Coronary artery (tissue), 2 donors: ENCODE measurements around the gene HCFC1.

Experiments used
- DNase-seq: peaks from one replicate; pipeline ENCODE4 v3.0.0-alpha.2; 2017; ENCODE audit warnings: low spot score
- H3K27ac ChIP-seq, 2 donors: fragments of 200-600 bp; sonication (generic); one replicate each; pipeline ENCODE4 v1.5.1; 2016 to 2019
- H3K4me3 ChIP-seq: fragments of 200-600 bp; sonication (generic); 2 replicates; pipeline ENCODE4 v1.5.1; 2016; ENCODE audit warnings: mild to moderate bottlenecking, moderate library complexity
- CTCF ChIP-seq: fragments of 200-600 bp; sonication (generic); IDR thresholded peaks from one replicate; pipeline ENCODE4 v1.5.1; 2019; ENCODE audit warnings: antibody characterized with exemption

HCFC1 gene

GRCh38 chrX:153935326-153935851, 36.2 kb downstream of the HCFC1 start:
- no peak for TF ChIP-seq CTCF
- Histone ChIP-seq H3K4me3 (peak overlapping the region; percentile 99), H3K27ac (peak overlapping the region in 1 of 2 donors; percentile 83)
- no peak for DNase-seq

DNA sequence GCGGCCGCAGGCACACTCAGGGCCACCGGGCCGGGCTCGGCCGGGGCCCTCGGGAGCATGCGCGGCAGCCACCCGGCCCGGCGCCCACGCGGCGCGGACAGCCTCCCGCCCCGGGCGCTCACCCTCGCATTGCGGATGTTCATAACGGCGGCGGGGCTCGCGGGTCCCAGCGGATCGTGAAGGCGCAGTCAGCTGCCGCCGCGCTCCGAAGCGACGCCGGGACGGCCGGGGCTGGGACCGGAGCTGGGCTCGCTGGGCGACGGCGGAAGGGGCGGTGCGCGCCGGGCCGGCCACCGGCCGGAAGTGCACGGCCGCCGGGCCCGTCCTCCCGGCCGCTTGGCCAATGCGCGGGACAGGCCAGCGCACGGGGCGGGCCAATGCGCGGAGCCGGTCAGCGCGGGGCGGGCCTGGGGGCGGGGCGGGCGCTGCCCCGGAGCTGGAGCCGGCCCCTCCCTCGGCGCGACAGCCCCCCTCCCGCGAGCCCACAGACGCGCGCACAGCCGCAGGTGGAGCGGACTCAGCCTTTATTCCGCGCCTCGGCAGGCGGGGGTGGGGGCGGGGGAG, 36.8 kb downstream of the HCFC1 start, which contains the start of gene NAA10:
Gene NAA10, minus strand, starts transcription at position 276 of the 564 bp plus-strand sequence. Its CDS starts 133 bp downstream, at position 143.
- Histone ChIP-seq H3K27ac (peak within 1 kb of the TSS in 1 of 2 donors; percentile 83), H3K4me3 (peak within 1 kb of the TSS; percentile 99)
- no peak for TF ChIP-seq CTCF
- DNase-seq, result no peak

- DNase-seq, result no peak
- no peak for TF ChIP-seq CTCF
- H3K4me3 ChIP-seq, result peak overlapping the region; percentile 99
- H3K27ac ChIP-seq, result peak overlapping the region in 1 of 2 donors; percentile 83
These were observed 37.4 kb downstream of the HCFC1 start for GRCh38 chrX:153934148-153934761.

DNA sequence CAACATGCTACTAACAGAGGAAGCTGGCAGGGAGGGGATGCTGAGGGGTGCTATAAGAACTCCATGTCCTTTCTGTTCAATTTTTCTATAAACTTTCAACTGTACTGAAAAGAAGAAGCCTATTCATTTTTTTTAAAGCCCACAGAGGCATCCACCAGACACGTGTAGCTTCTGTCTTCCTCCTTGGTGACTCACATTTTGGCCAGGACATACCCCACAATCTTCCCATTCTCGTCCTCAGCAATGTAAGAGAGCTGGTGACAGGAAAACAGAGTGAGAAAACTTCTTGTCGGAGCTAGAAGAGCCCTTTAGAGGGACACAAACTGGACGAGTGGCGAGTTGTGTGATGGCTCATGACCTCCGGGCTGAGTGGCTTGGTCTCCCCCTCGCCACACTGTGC, 37.9 kb downstream of the HCFC1 start:
- no peak overlapping the region for H3K27ac ChIP-seq
- DNase-seq, result no peak
- H3K4me3 ChIP-seq, result peak overlapping the region; percentile 99
- no peak for TF ChIP-seq CTCF

DNA sequence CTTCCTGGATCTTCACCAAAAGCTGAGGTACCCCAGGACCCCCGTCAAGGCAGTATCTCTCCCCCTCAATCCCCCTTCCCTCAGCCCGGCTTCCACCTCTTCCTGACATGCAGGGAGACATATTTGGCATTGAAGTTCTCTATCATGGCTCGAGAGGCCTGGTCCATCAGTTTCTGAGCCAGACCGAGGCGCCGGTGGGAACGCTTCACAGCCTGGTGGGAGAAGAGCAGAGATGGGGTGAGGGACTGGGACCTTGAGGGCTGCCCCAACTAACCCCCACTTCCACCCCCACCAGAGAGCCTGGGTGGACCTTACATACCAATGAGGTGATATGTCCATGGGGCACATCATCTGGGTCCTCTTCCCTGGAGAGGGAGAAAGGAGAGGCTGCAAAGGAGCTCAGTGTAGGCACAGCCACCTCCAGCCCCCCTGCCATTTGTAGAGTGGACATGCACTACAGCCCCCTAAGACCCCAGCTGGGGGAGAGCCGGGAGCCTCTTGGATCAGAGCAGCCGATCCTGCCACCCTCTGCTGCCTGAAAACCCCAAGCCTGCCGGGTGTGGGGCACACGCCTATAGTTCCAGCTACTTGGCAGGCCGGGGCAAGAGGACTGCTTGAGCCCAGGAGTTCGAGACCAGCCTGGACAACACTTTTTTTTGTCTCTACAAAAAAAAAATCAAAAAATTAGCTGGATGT, 39.2 kb downstream of the HCFC1 start:
- Histone ChIP-seq H3K4me3 (no peak overlapping the region), H3K27ac (no peak overlapping the region)
- no peak for TF ChIP-seq CTCF
- no peak for DNase-seq

GRCh38 chrX:153931748-153932147, 39.9 kb downstream of the HCFC1 start:
- H3K4me3 ChIP-seq, result no peak overlapping the region
- H3K27ac ChIP-seq, result no peak overlapping the region
- no peak for DNase-seq
- TF ChIP-seq CTCF, result no peak
